GM10266 (cell line): ENCODE results near the gene CSF2RB.

Experiments
- DNase-seq: peaks from one replicate; pipeline ENCODE4 v3.0.0; 2012; ENCODE audit errors: extremely low spot score
- TF ChIP-seq, protein P1 (sequence below): IDR thresholded peaks from 2 replicates; pipeline ENCODE4 v1.5.1; 2012; ENCODE audit warnings: mild to moderate bottlenecking, low read depth; ENCODE audit not compliant: control insufficient read depth, insufficient read depth; ENCODE audit errors: missing control alignments

CSF2RB gene

DNA sequence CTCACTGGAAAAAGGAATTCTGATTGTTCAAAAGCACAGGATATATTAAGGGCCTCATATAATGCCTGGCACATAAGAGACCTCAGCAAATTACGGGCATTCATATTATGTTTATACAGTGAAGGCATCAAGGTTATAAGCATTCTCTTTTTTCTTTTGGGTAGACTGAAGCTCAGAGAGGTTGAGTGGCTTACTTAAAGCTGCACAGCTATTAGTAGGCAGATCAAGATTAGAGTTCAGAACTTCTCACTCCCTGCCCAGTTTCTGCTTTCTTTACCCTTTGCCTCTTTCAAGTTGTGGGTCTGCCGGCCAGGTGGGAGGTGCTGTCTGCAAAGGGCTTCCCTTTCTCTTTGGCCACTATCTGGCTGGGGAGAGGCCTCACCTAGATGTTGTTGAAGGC lies 18.0 kb downstream of the CSF2RB start:
- TF ChIP-seq, protein P1, sequence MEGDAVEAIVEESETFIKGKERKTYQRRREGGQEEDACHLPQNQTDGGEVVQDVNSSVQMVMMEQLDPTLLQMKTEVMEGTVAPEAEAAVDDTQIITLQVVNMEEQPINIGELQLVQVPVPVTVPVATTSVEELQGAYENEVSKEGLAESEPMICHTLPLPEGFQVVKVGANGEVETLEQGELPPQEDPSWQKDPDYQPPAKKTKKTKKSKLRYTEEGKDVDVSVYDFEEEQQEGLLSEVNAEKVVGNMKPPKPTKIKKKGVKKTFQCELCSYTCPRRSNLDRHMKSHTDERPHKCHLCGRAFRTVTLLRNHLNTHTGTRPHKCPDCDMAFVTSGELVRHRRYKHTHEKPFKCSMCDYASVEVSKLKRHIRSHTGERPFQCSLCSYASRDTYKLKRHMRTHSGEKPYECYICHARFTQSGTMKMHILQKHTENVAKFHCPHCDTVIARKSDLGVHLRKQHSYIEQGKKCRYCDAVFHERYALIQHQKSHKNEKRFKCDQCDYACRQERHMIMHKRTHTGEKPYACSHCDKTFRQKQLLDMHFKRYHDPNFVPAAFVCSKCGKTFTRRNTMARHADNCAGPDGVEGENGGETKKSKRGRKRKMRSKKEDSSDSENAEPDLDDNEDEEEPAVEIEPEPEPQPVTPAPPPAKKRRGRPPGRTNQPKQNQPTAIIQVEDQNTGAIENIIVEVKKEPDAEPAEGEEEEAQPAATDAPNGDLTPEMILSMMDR: no peak
- DNase-seq: no peak

DNA sequence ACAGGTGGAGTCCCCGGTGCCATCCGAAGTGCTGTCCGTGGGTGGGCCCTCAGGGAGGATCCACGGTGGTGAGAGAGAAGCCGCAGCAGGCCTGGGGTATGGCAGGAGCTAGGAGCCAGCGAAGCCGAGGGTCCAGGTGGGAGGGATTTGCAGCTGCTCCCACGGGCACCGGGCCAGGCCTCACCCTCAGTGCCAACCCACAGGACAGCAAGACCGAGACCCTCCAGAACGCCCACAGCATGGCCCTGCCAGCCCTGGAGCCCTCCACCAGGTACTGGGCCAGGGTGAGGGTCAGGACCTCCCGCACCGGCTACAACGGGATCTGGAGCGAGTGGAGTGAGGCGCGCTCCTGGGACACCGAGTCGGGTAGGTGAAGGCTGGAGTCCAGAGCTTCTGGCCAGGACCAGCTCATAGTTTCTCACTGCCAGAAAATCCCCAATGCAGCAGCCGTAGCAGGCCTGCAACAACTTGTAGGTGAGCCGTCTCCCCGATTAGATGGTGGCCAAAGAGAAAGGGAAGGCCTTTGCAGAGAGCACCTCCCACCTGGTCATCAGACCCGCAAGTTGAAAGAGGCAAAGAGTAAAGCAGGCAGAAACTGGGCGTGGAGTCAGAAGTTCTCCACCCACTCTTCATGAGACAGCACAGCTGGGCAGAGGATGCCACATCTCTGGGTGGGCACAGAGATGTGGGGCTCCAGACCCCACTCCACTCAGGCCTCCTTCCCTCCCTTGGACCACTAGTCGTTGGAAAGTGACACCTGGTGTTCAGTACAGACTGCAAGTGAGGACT lies 20.4 kb downstream of the CSF2RB start:
- TF ChIP-seq, protein P1: no peak
- no peak for DNase-seq

DNA sequence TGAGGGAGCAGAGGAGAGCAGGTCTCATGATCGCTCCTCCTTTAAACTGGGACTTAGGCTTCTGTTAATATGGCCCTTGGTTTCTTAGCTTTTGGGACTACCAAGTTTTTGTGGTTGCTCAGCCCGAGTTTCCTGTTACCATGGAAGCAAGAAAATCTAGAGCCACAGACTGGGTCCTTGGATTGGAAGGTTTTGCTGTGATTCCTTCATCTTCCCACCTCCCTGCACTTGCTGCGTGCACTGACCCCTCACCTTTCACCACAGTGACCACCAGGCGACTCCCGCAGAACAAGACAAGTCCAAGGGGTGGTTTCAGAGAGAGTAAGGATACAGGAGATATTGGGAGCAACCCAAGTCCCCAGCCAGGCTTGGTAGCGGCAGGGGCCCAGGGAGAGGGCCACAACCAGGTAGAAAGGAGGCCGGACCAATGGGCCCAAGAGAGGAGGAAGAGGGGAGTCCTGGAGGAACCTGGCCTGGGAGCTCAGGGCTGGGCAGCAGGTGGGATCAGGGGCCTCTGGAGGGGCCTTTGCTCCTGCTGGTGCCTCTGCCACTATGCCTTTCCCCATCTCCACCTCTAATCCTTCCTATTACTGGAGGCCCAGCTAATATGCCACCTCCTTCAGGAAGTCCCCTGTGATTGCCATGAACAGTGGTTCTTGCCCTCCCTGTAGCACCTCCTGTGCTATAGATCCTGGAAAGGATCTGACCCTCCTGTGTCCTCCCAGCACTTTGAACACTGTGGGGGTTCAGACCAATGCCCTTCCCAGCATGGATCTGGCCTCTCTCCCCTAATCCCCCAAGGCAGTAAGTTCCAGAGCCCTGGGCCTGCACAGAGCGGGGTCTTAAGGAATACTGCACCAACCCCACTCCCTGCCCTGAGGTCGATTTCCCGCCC lies 21.2 kb downstream of the CSF2RB start:
- no peak for DNase-seq
- TF ChIP-seq, protein P1: no peak

DNA sequence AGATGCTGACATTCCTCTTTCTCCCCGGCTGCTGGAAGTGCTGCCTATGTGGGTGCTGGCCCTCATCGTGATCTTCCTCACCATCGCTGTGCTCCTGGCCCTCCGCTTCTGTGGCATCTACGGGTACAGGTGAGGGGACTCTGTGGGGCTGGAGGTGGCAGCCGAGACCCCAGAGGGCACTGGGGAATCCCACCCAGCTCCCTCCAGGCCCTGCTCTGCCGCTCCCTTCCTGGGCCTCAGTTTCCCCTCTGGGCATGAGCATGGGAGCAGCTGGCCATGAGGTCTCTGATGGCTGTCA lies 21.8 kb downstream of the CSF2RB start:
- TF ChIP-seq, protein P1: no peak

DNA sequence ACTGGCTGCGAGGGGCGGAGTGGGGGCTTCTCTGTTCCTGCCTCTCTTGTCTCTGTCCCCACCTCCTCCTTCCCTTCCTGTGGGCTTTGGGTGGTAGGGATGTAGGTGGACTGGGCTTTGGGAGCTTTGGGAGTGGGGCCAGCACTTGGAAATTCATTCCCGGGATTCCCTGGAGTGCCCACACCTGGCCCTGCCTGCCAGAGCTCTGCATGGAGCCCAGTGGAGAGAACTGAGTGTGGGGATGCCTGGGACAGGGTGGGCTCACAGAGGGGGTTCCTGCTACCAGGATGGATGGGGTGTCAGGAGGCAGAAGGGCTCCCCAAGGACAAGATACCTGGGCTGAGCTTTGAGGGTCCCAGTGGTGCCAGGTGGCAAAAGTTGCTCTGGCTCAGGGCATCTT lies 22.3 kb downstream of the CSF2RB start:
- TF ChIP-seq, protein P1: no peak
- DNase-seq: no peak

More for the DNA sequence above, 21.8 kb downstream of the CSF2RB start:
- no peak for DNase-seq

DNA sequence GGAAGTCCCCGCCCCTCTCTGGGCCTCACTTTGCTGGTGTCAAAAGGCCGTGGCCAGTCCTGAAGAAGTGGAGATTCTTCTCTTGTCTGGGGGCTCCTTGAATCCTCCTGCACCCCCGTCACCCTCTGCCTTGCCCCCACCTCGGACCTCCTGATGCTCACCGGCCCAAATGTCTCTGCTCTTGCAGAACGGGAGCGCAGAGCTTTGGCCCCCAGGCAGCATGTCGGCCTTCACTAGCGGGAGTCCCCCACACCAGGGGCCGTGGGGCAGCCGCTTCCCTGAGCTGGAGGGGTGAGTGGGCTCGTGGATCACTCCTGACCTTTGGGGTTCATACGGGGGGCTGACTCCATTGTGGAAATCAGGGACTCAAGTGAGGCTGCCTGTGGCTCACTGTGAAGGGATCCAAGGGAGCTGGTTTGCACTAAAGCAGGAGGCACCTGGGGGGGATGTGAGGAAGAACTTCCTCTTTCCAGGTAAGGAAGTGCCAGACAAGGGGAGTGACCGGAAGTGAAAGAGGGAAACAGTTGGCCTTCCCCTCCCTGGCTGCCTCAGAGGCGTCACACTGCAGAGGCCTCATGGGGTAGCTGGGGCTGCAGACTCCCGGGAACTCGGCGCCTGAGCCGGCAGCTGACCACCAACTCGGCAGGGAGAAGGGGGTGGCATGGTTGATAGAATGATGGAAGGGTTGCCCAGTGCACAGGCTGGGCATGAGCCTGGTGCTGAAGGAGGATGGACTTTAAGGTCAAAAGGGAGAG lies 23.1 kb downstream of the CSF2RB start:
- TF ChIP-seq, protein P1: no peak

More for the DNA sequence above, 23.1 kb downstream of the CSF2RB start:
- no peak for DNase-seq
